Myocyte (in vitro differentiated cells): Measurements from ENCODE around the gene RCN2. TPM values are rescaled to one million over a fixed set of nuclear protein-coding genes. Genes with fewer than 3 reads are reported as not detected.

Source experiments
- DNase-seq: peaks from one replicate; pipeline ENCODE4 v3.0.0-alpha.2; 2012; ENCODE audit warnings: low read depth
- total RNA-seq: library from RNA; depleted of rRNA; stranded (reverse); fragments of >200 nt; gene quantifications from 2 replicates; pipeline ENCODE4 v1.2.3, GENCODE V29; 2014

The RCN2 gene
- total RNA-seq, 1 donor from 2014 or later, result 106 TPM

GRCh38 chr15:76973362-76973743, 41.8 kb downstream of the RCN2 start:
- DNase-seq, result peak; percentile 40

- DNase-seq, result no peak
Observed at GRCh38 chr15:76973906-76974305, 42.4 kb downstream of the RCN2 start.

- DNase-seq, result no peak
Observed at GRCh38 chr15:76974456-76975036, 43.0 kb downstream of the RCN2 start.

GRCh38 chr15:76976141-76976540, 44.6 kb downstream of the RCN2 start:
- DNase-seq, result no peak

- no peak for DNase-seq
Observed at GRCh38 chr15:76976572-76977270, 45.2 kb downstream of the RCN2 start.

- DNase-seq, result no peak
Observed at GRCh38 chr15:76978522-76979330, 47.2 kb downstream of the RCN2 start.

GRCh38 chr15:76979331-76979925, 47.9 kb downstream of the RCN2 start:
- DNase-seq, result no peak

- DNase-seq, result no peak
Observed at GRCh38 chr15:76979996-76980520, 48.5 kb downstream of the RCN2 start.

- no peak for DNase-seq
Observed at GRCh38 chr15:76982356-76982755, 50.8 kb downstream of the RCN2 start.

GRCh38 chr15:76982756-76983155, 51.2 kb downstream of the RCN2 start:
- no peak for DNase-seq

GRCh38 chr15:76983590-76984375, 52.2 kb downstream of the RCN2 start:
- no peak for DNase-seq

- no peak for DNase-seq
Observed at GRCh38 chr15:76986743-76987142, 55.2 kb downstream of the RCN2 start.

- no peak for DNase-seq
Observed at GRCh38 chr15:76987276-76987675, 55.7 kb downstream of the RCN2 start.

GRCh38 chr15:76987896-76988860, 56.6 kb downstream of the RCN2 start:
- DNase-seq, result no peak

GRCh38 chr15:76988867-76989780, 57.6 kb downstream of the RCN2 start:
- no peak for DNase-seq

- no peak for DNase-seq
Observed at GRCh38 chr15:76991048-76991447, 59.5 kb downstream of the RCN2 start.

GRCh38 chr15:76991741-76992645, 60.4 kb downstream of the RCN2 start:
- no peak for DNase-seq
